DND-41 (cell line): ENCODE measurements around the gene KATNAL1.

Source experiments
- ATAC-seq: fragments of 200-7000 bp; cut with Tn5 transposase; 3 replicates; pipeline ENCODE4 v1.9.1; 2021; ENCODE audit warnings: low read depth; ENCODE audit not compliant: insufficient read depth
- DNase-seq: peaks from one replicate; pipeline ENCODE4 v3.0.0-alpha.2; 2020
- H2AFZ ChIP-seq: 2 replicates; pipeline ENCODE4 v1.6.0; 2012; ENCODE audit warnings: low read depth, low read length
- H3K27ac ChIP-seq: 2 replicates; pipeline ENCODE4 v1.5.1; 2012; ENCODE audit warnings: low read length, inconsistent platforms
- H3K27me3 ChIP-seq: fragments of 200-600 bp; sonication (generic); 2 replicates; pipeline ENCODE4 v1.6.0; 2012; ENCODE audit warnings: low read length, mild to moderate bottlenecking, inconsistent platforms; ENCODE audit not compliant: insufficient read depth, poor library complexity
- H3K36me3 ChIP-seq: 2 replicates; pipeline ENCODE4 v1.5.1; 2012; ENCODE audit warnings: low read length, inconsistent platforms; ENCODE audit not compliant: insufficient read depth
- H3K4me1 ChIP-seq: 2 replicates; pipeline ENCODE4 v1.5.1; 2012; ENCODE audit warnings: mild to moderate bottlenecking, low read length; ENCODE audit not compliant: insufficient read depth
- H3K4me2 ChIP-seq: 2 replicates; pipeline ENCODE4 v1.6.0; 2012; ENCODE audit warnings: mild to moderate bottlenecking, moderate library complexity, low read length, inconsistent platforms; ENCODE audit not compliant: insufficient read depth
- H3K4me3 ChIP-seq, 2 experiments: fragments of 200-600 bp in 1 of 2; shearing (Covaris generic) in 1 of 2; 2 replicates each; pipeline ENCODE4 v1.5.1; 2012 to 2016; ENCODE audit warnings: inconsistent platforms in 2 of 2, low read length in 2 of 2, mild to moderate bottlenecking in 2 of 2, low read depth in 1 of 2, moderate library complexity in 1 of 2
- H3K79me2 ChIP-seq: 2 replicates; pipeline ENCODE4 v1.6.0; 2012; ENCODE audit warnings: low read length, inconsistent platforms; ENCODE audit not compliant: insufficient read depth
- H3K9ac ChIP-seq: 2 replicates; pipeline ENCODE4 v1.6.0; 2012; ENCODE audit warnings: low read depth, mild to moderate bottlenecking, inconsistent platforms, low read length, moderate library complexity
- H3K9me3 ChIP-seq: 2 replicates; pipeline ENCODE4 v1.5.1; 2012; ENCODE audit warnings: low read length, moderate library complexity, mild to moderate bottlenecking, inconsistent platforms; ENCODE audit not compliant: insufficient read depth, severe bottlenecking
- H4K20me1 ChIP-seq: 2 replicates; pipeline ENCODE4 v1.6.0; 2012; ENCODE audit warnings: low read length; ENCODE audit not compliant: insufficient read depth
- CTCF ChIP-seq: IDR thresholded peaks from 2 replicates; pipeline ENCODE4 v1.5.1; 2012; ENCODE audit warnings: borderline replicate concordance, low read length, moderate library complexity, mild to moderate bottlenecking; ENCODE audit not compliant: poor library complexity, severe bottlenecking; ENCODE audit errors: extremely low read depth
- EZH2 ChIP-seq: IDR thresholded peaks from 3 replicates; pipeline ENCODE4 v1.6.1; 2012; ENCODE audit warnings: borderline replicate concordance, low read depth, mild to moderate bottlenecking, moderate library complexity, low read length, inconsistent platforms; ENCODE audit not compliant: severe bottlenecking

KATNAL1 gene

GRCh38 chr13:30303269-30303668 is 4.1 kb downstream of the KATNAL1 start:
- H3K36me3 ChIP-seq: no peaks in the 10 kb centered on the region
- H3K9me3 ChIP-seq: no peaks in the 10 kb centered on the region
- peaks cover 85% of the 10 kb centered on the region for H3K79me2 ChIP-seq
- H3K27me3 ChIP-seq: no peaks in the 10 kb centered on the region
- H3K27ac ChIP-seq: peak overlapping the region; percentile 92
- no peaks in the 10 kb centered on the region for H4K20me1 ChIP-seq
- ATAC-seq (no peak), DNase-seq (no peak)
- peak overlapping the region in 1 of 2 experiments; percentile 87; a peak in 1 of 4 replicates for H3K4me3 ChIP-seq
- peaks cover 73% of the 10 kb centered on the region for H3K4me1 ChIP-seq
- TF ChIP-seq EZH2: no peak
- no peak for TF ChIP-seq CTCF
- peak overlapping the region; percentile 68 for H3K4me2 ChIP-seq
- peak overlapping the region; percentile 87; the same call in 1 of the 2 replicates for H3K9ac ChIP-seq
- no peak overlapping the region for H2AFZ ChIP-seq

DNA sequence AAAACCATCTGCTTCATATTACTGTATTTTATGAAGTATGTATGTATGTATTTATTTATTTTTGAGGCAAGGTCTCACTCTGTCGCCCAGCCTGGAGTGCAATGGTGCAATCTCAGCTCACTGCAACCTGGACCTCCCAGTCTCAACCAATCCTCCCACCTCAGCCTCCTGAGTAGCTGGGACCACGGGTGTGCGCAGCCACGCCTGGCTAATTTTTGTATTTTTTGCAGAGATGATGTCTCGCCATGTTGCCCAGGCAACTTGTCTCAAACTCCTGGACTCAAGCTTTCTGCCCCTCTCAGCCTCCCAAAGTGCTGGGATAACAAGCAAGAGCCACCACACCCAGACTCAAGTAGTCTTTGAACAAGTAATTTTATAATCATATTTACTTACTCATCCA is 5.5 kb downstream of the KATNAL1 start:
- Histone ChIP-seq H4K20me1 (no peaks in the 10 kb centered on the region; the same call in 1 of the 2 replicates), H3K4me1 (peaks cover 65% of the 10 kb centered on the region), H3K79me2 (peaks cover 99% of the 10 kb centered on the region), H3K36me3 (no peaks in the 10 kb centered on the region), H3K27me3 (no peaks in the 10 kb centered on the region), H3K4me2 (peak overlapping the region; percentile 68), H3K27ac (no peak overlapping the region), H3K9ac (no peak overlapping the region), H2AFZ (no peak overlapping the region), H3K4me3 (no peak overlapping the region), H3K9me3 (no peaks in the 10 kb centered on the region)
- TF ChIP-seq EZH2 (no peak), CTCF (no peak)
- ATAC-seq (no peak), DNase-seq (no peak)

DNA sequence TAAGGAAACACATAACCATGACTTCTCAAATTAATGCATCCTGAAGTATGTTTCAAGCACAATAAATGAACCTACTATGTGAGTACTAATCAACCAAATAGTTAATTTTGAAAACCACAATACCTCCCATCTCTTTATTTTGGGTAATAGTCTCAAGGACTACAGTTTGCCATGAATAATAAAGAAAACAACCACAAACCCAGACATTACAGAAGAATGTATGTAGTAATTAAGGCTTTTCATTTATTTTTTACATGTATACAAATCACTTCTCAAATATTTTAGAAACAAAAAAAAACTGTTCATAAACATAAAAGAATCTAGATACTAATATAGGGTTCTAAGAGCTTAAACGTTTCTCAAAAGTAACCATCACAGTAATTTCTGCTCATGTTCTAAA is 6.8 kb downstream of the KATNAL1 start:
- no peak overlapping the region for H3K4me3 ChIP-seq
- peaks cover 100% of the 10 kb centered on the region for H3K79me2 ChIP-seq
- peaks cover 69% of the 10 kb centered on the region for H3K4me1 ChIP-seq
- peaks cover 8% of the 10 kb centered on the region for H3K36me3 ChIP-seq
- H3K9me3 ChIP-seq: no peaks in the 10 kb centered on the region
- H4K20me1 ChIP-seq: peaks cover 9% of the 10 kb centered on the region
- peak overlapping the region; percentile 68; the same call in 1 of the 2 replicates for H3K4me2 ChIP-seq
- H3K27me3 ChIP-seq: no peaks in the 10 kb centered on the region
- no peak overlapping the region for H3K27ac ChIP-seq
- no peak for ATAC-seq
- no peak for DNase-seq
- TF ChIP-seq CTCF: no peak
- TF ChIP-seq EZH2: no peak
- H3K9ac ChIP-seq: no peak overlapping the region
- H2AFZ ChIP-seq: no peak overlapping the region

DNA sequence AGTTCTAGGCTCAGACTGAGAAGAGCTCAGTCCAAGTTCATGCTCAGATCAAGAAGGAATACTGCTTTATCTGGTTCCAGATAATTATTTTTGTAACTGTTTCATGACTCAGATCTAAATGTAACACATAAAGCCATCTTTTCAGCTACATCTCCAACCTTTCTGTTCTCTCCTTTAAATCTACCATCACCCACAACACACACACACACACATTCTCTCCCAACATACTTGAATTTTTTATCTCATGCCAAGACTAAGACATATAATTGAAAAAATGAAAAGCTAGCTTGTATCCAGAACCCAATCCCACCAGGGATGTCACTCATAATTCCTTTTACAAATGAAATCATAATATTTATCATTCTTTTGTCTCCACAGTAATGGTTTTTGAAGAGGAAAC is 7.6 kb downstream of the KATNAL1 start:
- peak overlapping the region; percentile 2; the same call in 1 of the 2 replicates for H3K27ac ChIP-seq
- ATAC-seq (no peak), DNase-seq (no peak)
- H3K4me1 ChIP-seq: peaks cover 69% of the 10 kb centered on the region
- peaks cover 8% of the 10 kb centered on the region for H3K36me3 ChIP-seq
- H3K79me2 ChIP-seq: peaks cover 100% of the 10 kb centered on the region
- H2AFZ ChIP-seq: no peak overlapping the region
- TF ChIP-seq EZH2: no peak
- no peak for TF ChIP-seq CTCF
- H4K20me1 ChIP-seq: peaks cover 9% of the 10 kb centered on the region
- no peaks in the 10 kb centered on the region for H3K9me3 ChIP-seq
- no peaks in the 10 kb centered on the region for H3K27me3 ChIP-seq
- H3K9ac ChIP-seq: no peak overlapping the region
- H3K4me3 ChIP-seq: no peak overlapping the region
- no peak overlapping the region for H3K4me2 ChIP-seq
